ENCODE measurements around the gene ABLIM1.

The ABLIM1 gene

DNA sequence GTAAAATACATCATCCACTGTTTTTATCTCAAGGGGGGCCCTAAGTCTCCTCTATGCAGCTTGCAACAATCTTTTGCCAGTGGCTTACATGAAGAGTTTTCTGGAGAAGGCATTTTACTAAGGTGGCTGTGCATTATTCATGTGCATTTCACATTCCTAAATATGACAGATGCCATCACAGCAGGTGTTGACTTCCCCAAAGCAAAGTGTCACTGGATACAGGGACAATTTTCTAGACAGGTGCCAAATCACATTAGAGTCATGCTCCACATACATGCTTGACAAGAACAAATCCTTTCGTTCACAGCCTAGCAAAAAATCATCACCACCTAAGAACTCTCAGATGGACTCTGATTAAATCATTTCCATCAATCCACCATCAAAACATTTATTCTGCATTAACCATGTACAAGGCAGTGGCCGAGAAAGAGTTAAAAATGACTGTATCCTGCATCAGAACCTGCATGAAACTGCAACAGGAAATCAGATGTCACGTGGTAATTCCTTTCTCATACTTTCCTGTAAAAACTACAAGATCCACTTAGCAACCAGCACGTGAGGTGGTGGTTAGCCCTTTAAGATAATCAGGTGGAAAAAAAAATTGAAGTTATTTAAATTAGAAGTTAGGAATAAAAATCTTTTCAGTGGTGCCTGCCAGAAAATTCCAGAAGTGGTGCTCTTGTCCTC is 165.6 kb downstream of the ABLIM1 start:
- no peak overlapping the region for H3K23ac ChIP-seq (ENCODE audit: low read length in 2 of 2)
- H3K18ac ChIP-seq (ENCODE audit: low read depth in 1 of 2, low read length in 2 of 2): no peak overlapping the region
- H2AK5ac ChIP-seq (ENCODE audit: low read length, severe bottlenecking): no peak overlapping the region
- H2BK15ac ChIP-seq (ENCODE audit: low read depth, poor library complexity, severe bottlenecking): no peak overlapping the region
- no peaks in the 10 kb centered on the region for H3K27me3 ChIP-seq (ENCODE audit: control insufficient read depth in 1 of 2, insufficient read depth in 1 of 2, low read length in 2 of 2)
- no peak overlapping the region for H3K4me2 ChIP-seq (ENCODE audit: low read length, poor library complexity, severe bottlenecking)
- H2BK5ac ChIP-seq (ENCODE audit: low read depth, low read length, poor library complexity, severe bottlenecking): no peak overlapping the region
- DNase-seq: no peak
- 83% methylated on average over 2 of the region's 4 CpGs for WGBS
- H3K9me3 ChIP-seq (ENCODE audit: control insufficient read depth, low read length): no peaks in the 10 kb centered on the region
- no peak overlapping the region for H3K4me3 ChIP-seq (ENCODE audit: insufficient read depth in 1 of 2, low read depth in 1 of 2, low read length in 2 of 2)
- H3K79me1 ChIP-seq (replicated peaks; ENCODE audit: low read length, poor library complexity, severe bottlenecking): peaks cover 5% of the 10 kb centered on the region
- peaks cover 0 to 3% of the 10 kb centered on the region in 2 experiments for H3K36me3 ChIP-seq (ENCODE audit: control insufficient read depth in 1 of 2, insufficient read depth in 2 of 2, low read depth in 1 of 2, low read length in 2 of 2)
- no peak overlapping the region for H2AFZ ChIP-seq (ENCODE audit: low read depth, low read length)
- H2BK120ac ChIP-seq (ENCODE audit: low read depth, low read length): no peak overlapping the region
- H3K27ac ChIP-seq (ENCODE audit: low read length, poor library complexity, severe bottlenecking): no peak overlapping the region
- no peak overlapping the region for H3K4ac ChIP-seq (ENCODE audit: low read depth in 1 of 2, low read length in 2 of 2)
- H3K4me1 ChIP-seq (ENCODE audit: control insufficient read depth, insufficient read depth, low read depth, low read length): peaks cover 2% of the 10 kb centered on the region
- H2BK12ac ChIP-seq (ENCODE audit: low read length in 2 of 2): no peak overlapping the region
- no peak overlapping the region for H4K8ac ChIP-seq (ENCODE audit: low read length)
- no peak overlapping the region for H4K91ac ChIP-seq (ENCODE audit: low read length)
- H3K9ac ChIP-seq (ENCODE audit: low read length): no peak overlapping the region
- no peak overlapping the region for H3K14ac ChIP-seq (ENCODE audit: low read length in 2 of 2)

DNA sequence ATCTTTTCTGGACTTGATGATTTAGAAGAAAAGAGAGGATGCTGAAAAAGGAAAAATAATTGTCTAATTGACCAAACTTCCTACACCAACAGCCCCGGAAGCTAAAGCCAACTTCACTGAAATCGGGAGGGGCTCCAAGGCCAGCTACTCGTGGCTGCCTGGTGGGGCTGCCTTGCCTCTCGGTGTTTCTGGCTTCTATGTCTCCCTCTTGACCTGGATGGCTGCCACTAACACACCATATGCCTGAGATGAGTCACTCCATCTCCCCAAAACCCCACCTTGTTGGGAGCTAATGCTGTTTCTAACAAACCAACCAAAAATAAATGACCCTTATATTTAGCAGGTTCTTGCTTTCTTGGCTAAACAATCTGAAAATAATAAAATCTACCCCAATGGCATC is 166.1 kb downstream of the ABLIM1 start:
- Histone ChIP-seq H3K9me3 (ENCODE audit: control insufficient read depth, low read length) (no peaks in the 10 kb centered on the region), H3K23ac (ENCODE audit: low read length in 2 of 2) (no peak overlapping the region), H3K4ac (ENCODE audit: low read depth in 1 of 2, low read length in 2 of 2) (no peak overlapping the region), H2BK5ac (ENCODE audit: low read depth, low read length, poor library complexity, severe bottlenecking) (no peak overlapping the region), H3K4me3 (ENCODE audit: insufficient read depth in 1 of 2, low read depth in 1 of 2, low read length in 2 of 2) (peak overlapping the region in 1 of 2 experiments; percentile 16), H3K36me3 (ENCODE audit: control insufficient read depth in 1 of 2, insufficient read depth in 2 of 2, low read depth in 1 of 2, low read length in 2 of 2) (peaks cover 0 to 3% of the 10 kb centered on the region in 2 experiments), H3K9ac (ENCODE audit: low read length) (no peak overlapping the region), H3K18ac (ENCODE audit: low read depth in 1 of 2, low read length in 2 of 2) (no peak overlapping the region), H2AFZ (ENCODE audit: low read depth, low read length) (no peak overlapping the region), H2BK12ac (ENCODE audit: low read length in 2 of 2) (no peak overlapping the region), H2BK120ac (ENCODE audit: low read depth, low read length) (no peak overlapping the region), H3K79me1 (replicated peaks; ENCODE audit: low read length, poor library complexity, severe bottlenecking) (peaks cover 5% of the 10 kb centered on the region), H3K4me2 (ENCODE audit: low read length, poor library complexity, severe bottlenecking) (no peak overlapping the region), H2AK5ac (ENCODE audit: low read length, severe bottlenecking) (no peak overlapping the region), H4K91ac (ENCODE audit: low read length) (no peak overlapping the region), H4K8ac (ENCODE audit: low read length) (no peak overlapping the region), H2BK15ac (ENCODE audit: low read depth, poor library complexity, severe bottlenecking) (no peak overlapping the region), H3K4me1 (ENCODE audit: control insufficient read depth, insufficient read depth, low read depth, low read length) (peaks cover 2% of the 10 kb centered on the region), H3K27me3 (ENCODE audit: control insufficient read depth in 1 of 2, insufficient read depth in 1 of 2, low read length in 2 of 2) (no peaks in the 10 kb centered on the region), H3K27ac (ENCODE audit: low read length, poor library complexity, severe bottlenecking) (no peak overlapping the region), H3K14ac (ENCODE audit: low read length in 2 of 2) (no peak overlapping the region)
- no peak for DNase-seq
- 88% methylated on average over 4 of the region's 4 CpGs for WGBS

DNA sequence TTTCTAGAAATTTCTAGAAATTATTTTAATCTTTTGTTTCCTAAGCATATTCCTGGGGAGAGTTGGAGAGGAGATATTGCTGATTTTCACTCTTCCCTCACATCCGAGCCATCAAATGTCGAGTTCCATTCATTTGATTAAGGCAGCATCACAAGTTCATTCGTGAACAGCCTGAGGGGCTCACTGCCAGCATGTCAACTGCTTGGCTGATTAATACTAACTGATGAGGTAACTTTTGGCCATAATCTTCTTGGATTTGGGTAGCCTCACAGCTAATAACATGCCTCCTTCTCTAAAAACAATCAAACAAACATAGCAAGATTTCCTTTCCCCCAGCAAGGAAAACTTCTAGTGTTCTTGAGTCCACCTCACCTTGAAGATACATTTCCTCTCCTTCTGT is 166.7 kb downstream of the ABLIM1 start:
- 97% methylated on average over 3 of the region's 3 CpGs for WGBS
- Histone ChIP-seq H2AK5ac (ENCODE audit: low read length, severe bottlenecking) (no peak overlapping the region), H2BK120ac (ENCODE audit: low read depth, low read length) (no peak overlapping the region)

DNA sequence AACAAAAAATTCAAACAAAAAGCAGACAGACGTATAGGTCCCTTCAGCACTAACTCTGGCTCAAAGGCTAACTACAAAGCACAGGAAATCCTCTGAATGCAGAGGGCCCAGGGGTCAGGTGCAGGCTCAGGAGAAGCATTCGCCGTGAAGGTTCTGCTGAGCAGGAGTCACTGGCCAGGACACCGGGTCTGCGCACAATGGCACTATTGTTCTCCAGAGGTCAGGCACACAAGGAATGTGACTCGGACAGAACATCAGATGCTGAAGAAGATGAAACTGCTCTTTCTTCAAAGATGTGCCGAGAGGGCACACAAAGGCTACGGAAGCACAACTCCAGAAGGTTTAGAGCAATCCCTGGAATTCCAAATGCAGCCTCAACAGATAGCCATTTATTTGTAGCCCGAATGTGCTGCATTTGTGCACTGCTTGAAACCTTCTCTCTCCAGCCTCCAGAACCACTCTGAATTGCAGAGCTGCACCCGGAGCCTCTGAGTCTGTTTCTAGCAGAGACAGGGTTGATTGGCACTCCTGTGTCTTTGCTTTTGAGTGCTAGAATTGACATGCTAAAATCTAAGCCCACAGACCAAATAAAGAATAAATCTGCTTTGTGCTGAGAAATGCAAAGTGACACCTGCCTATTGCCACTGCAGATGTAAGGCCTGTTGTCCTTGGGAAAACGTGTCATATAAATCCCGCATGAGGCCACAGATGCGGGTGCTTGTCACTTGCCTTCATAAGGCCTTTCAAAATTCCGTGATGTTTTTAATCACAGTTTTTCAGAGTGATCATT is 168.4 kb downstream of the ABLIM1 start:
- Histone ChIP-seq H2AFZ (ENCODE audit: low read depth, low read length) (no peak overlapping the region), H3K18ac (ENCODE audit: low read depth in 1 of 2, low read length in 2 of 2) (no peak overlapping the region)
- 70% methylated on average over 13 of the region's 14 CpGs for WGBS

More for the DNA sequence above, 166.7 kb downstream of the ABLIM1 start:
- Histone ChIP-seq H3K36me3 (ENCODE audit: control insufficient read depth in 1 of 2, insufficient read depth in 2 of 2, low read depth in 1 of 2, low read length in 2 of 2) (peaks cover 0 to 3% of the 10 kb centered on the region in 2 experiments), H2AFZ (ENCODE audit: low read depth, low read length) (no peak overlapping the region), H2BK12ac (ENCODE audit: low read length in 2 of 2) (no peak overlapping the region), H3K23ac (ENCODE audit: low read length in 2 of 2) (no peak overlapping the region), H3K27me3 (ENCODE audit: control insufficient read depth in 1 of 2, insufficient read depth in 1 of 2, low read length in 2 of 2) (no peaks in the 10 kb centered on the region), H3K79me1 (replicated peaks; ENCODE audit: low read length, poor library complexity, severe bottlenecking) (peaks cover 5% of the 10 kb centered on the region), H3K4ac (ENCODE audit: low read depth in 1 of 2, low read length in 2 of 2) (no peak overlapping the region), H2BK15ac (ENCODE audit: low read depth, poor library complexity, severe bottlenecking) (no peak overlapping the region), H3K4me2 (ENCODE audit: low read length, poor library complexity, severe bottlenecking) (no peak overlapping the region), H3K9ac (ENCODE audit: low read length) (no peak overlapping the region), H3K9me3 (ENCODE audit: control insufficient read depth, low read length) (no peaks in the 10 kb centered on the region), H3K4me3 (ENCODE audit: insufficient read depth in 1 of 2, low read depth in 1 of 2, low read length in 2 of 2) (peak overlapping the region in 1 of 2 experiments; percentile 16), H4K91ac (ENCODE audit: low read length) (no peak overlapping the region), H3K18ac (ENCODE audit: low read depth in 1 of 2, low read length in 2 of 2) (no peak overlapping the region), H3K4me1 (ENCODE audit: control insufficient read depth, insufficient read depth, low read depth, low read length) (peaks cover 2% of the 10 kb centered on the region), H3K27ac (ENCODE audit: low read length, poor library complexity, severe bottlenecking) (no peak overlapping the region), H2BK5ac (ENCODE audit: low read depth, low read length, poor library complexity, severe bottlenecking) (no peak overlapping the region), H3K14ac (ENCODE audit: low read length in 2 of 2) (no peak overlapping the region), H4K8ac (ENCODE audit: low read length) (no peak overlapping the region)
- DNase-seq: no peak

More for the DNA sequence above, 168.4 kb downstream of the ABLIM1 start:
- Histone ChIP-seq H2BK15ac (ENCODE audit: low read depth, poor library complexity, severe bottlenecking) (no peak overlapping the region), H3K4me3 (ENCODE audit: insufficient read depth in 1 of 2, low read depth in 1 of 2, low read length in 2 of 2) (no peak overlapping the region), H4K8ac (ENCODE audit: low read length) (no peak overlapping the region), H2BK5ac (ENCODE audit: low read depth, low read length, poor library complexity, severe bottlenecking) (no peak overlapping the region), H2AK5ac (ENCODE audit: low read length, severe bottlenecking) (no peak overlapping the region), H3K23ac (ENCODE audit: low read length in 2 of 2) (no peak overlapping the region), H3K36me3 (ENCODE audit: control insufficient read depth in 1 of 2, insufficient read depth in 2 of 2, low read depth in 1 of 2, low read length in 2 of 2) (peaks cover 3 to 8% of the 10 kb centered on the region in 2 experiments), H3K79me1 (replicated peaks; ENCODE audit: low read length, poor library complexity, severe bottlenecking) (peaks cover 5% of the 10 kb centered on the region), H4K91ac (ENCODE audit: low read length) (no peak overlapping the region), H3K27ac (ENCODE audit: low read length, poor library complexity, severe bottlenecking) (no peak overlapping the region), H3K4me1 (ENCODE audit: control insufficient read depth, insufficient read depth, low read depth, low read length) (peaks cover 2% of the 10 kb centered on the region), H3K9ac (ENCODE audit: low read length) (no peak overlapping the region), H2BK120ac (ENCODE audit: low read depth, low read length) (no peak overlapping the region), H3K27me3 (ENCODE audit: control insufficient read depth in 1 of 2, insufficient read depth in 1 of 2, low read length in 2 of 2) (no peaks in the 10 kb centered on the region), H3K14ac (ENCODE audit: low read length in 2 of 2) (no peak overlapping the region), H3K9me3 (ENCODE audit: control insufficient read depth, low read length) (peaks cover 5% of the 10 kb centered on the region), H3K4me2 (ENCODE audit: low read length, poor library complexity, severe bottlenecking) (no peak overlapping the region), H2BK12ac (ENCODE audit: low read length in 2 of 2) (no peak overlapping the region), H3K4ac (ENCODE audit: low read depth in 1 of 2, low read length in 2 of 2) (no peak overlapping the region)
- no peak for DNase-seq

Measured in mesenchymal stem cell (in vitro differentiated cells and primary cell).